Brain pericyte (primary cell): ENCODE data around the gene OR4E1.
"Not testable (repeated sequence)": the region's sequence is repeated elsewhere in the genome, so short reads cannot be mapped to it uniquely, and the experiment has no call there.

Source experiments
- DNase-seq: peaks from one replicate; pipeline ENCODE4 v3.0.0-alpha.2; 2012; ENCODE audit warnings: low read depth, low spot score

The OR4E1 gene

GRCh38 chr14:21653331-21653885, 20.2 kb downstream of the OR4E1 start, which contains the start of gene OR4E2:
Gene OR4E2, plus strand, starts transcription at chr14:21653835. Its CDS starts 11,248 bp downstream, at chr14:21665083.
- DNase-seq, result no peak

DNA sequence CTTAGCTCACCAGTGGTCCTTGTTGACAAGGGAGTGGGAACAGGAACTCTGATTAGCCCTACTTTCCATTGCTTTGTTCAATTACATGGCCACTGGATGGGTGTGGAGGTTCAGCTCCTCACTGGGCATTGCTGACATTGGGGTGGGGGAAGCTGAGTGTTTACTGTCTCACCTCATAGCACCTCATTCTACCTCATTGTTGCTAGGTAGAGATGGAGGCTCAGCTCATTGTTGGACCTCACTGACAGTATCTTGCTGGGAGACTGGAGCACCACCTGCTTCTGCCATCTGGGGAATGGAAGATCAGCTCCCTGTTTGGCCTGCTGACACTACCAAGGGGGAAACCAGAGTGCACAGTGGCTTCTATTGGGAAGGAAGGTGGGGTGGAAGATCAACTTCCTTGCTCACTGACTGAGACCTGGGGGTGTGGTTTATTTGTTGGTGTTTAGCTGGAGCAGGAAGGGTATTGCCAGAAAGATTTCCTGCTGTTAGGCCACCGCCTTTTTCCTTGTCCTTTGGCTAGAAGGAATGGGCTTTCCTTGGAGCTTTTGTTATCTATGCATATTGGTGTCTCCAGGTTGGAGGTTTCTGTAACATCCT, 21.3 kb downstream of the OR4E1 start:
- no peak for DNase-seq

DNA sequence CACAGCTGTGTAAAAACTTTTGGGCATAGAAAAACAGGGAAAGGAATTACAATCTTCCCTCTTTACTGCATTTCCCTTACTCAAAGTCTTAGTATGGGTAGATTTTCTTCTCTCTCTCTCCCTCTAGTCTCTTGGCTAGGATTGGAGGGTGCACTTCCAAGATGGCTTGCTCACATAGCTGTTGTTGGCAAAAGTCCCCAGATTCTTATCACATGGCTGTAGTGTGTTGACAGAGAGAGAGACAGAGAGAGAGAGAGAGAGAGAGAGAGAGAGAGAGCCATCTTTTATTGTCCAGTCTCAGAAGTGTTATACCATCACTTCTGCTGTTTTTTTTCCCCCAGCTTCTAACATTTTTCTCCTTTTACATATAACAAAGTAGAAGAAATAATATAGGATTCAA, 26.2 kb downstream of the OR4E1 start:
- DNase-seq, result no peak

GRCh38 chr14:21643407-21643806, 30.2 kb downstream of the OR4E1 start:
- no peak for DNase-seq

- no peak for DNase-seq
Observed at GRCh38 chr14:21642683-21643082, 30.9 kb downstream of the OR4E1 start.

GRCh38 chr14:21634840-21635239, 38.8 kb downstream of the OR4E1 start, which contains the start of gene OR10G2:
Gene OR10G2, minus strand, starts transcription at chr14:21634940. Its CDS starts 98 bp downstream, at chr14:21634842.
- no peak for DNase-seq

DNA sequence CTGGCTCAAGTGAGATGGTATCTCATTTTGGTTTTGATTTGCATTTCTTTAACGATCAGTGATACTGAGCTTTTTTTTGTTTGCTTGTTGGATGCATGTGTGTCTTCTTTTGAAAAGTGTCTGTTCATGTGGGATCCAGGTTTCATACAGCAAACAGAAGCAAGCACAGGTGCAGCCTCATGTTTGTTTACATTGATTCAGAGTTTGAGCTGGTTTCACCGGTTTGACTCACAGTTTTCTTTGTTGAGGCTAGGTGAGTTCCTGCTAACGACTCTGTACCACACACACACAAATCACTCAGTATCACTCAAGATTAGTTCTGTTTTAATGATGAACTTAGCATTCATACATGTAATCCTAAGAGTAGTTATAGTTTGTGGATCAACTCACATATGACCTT, 42.5 kb downstream of the OR4E1 start:
- no peak for DNase-seq

DNA sequence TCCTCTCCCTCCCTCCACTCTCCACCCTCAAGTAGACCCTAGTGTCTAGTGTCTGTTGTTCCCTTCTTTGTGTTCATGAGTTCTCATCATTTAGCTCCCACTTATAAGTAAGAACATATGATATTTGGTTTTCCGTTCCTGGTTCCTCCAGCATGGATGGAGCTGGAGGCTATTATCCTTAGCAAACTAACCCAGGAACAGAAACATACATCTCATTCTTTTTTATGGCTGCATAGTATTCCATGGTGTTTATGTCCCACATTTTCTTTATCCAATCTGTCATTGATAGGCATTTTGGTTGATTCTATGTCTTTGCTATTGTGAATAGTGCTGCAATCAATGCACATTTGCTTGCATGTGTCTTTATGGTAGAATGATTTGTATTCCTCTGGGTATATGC, 43.1 kb downstream of the OR4E1 start:
- DNase-seq, result not testable (repeated sequence)

GRCh38 chr14:21626491-21627230, 47.0 kb downstream of the OR4E1 start:
- DNase-seq, result no peak
